K562 (cell line): ENCODE measurements around the gene PPOX. TPM values are rescaled to one million over a fixed set of nuclear protein-coding genes. Genes with fewer than 3 reads are reported as not detected.

Experiments used
- ATF7 ChIP-seq: fragments of 450-650 bp; IDR thresholded peaks from 2 replicates; pipeline ENCODE4 v1.7.1; 2014; ENCODE audit warnings: mild to moderate bottlenecking, moderate library complexity
- CBFB ChIP-seq: sonication (generic); formaldehyde crosslinking; IDR thresholded peaks from 2 replicates; pipeline ENCODE4 v1.4.0; 2020; ENCODE audit warnings: mild to moderate bottlenecking, missing genetic modification reagents
- CBX3 ChIP-seq, 2 experiments: IDR thresholded peaks; 1 replicate in 1 of 2; 2 replicates in 1 of 2; pipeline ENCODE4 v1.6.1; 2012; ENCODE audit warnings: inconsistent platforms in 2 of 2, low read length in 2 of 2, borderline replicate concordance in 1 of 2, control low read depth in 1 of 2
- KDM1A ChIP-seq, 2 experiments: fragments of 450-650 bp; IDR thresholded peaks; 2 replicates each; pipeline ENCODE4 v1.6.1; 2016; ENCODE audit warnings: mild to moderate bottlenecking in 2 of 2
- KLF16 ChIP-seq: IDR thresholded peaks from 2 replicates; pipeline ENCODE4 v1.6.1; 2016; ENCODE audit warnings: antibody characterized with exemption
- MEF2D ChIP-seq: conservative IDR thresholded peaks from 2 replicates; pipeline ENCODE4 v1.6.1; 2016; ENCODE audit warnings: low read depth, missing genetic modification characterization, missing compliant biosample characterization
- MITF ChIP-seq: IDR thresholded peaks from 2 replicates; pipeline ENCODE4 v1.6.1; 2014; ENCODE audit warnings: antibody characterized with exemption
- RCOR1 ChIP-seq, 2 experiments: IDR thresholded peaks; 2 replicates each; pipeline ENCODE4 v1.6.1; 2012; ENCODE audit warnings: low read depth in 2 of 2, low read length in 2 of 2, borderline replicate concordance in 1 of 2, improper control_type of control experiment in 1 of 2
- REST ChIP-seq, 2 experiments: fragments of 450-650 bp; formaldehyde crosslinking in 1 of 2; IDR thresholded peaks; 2 replicates each; pipeline versions ENCODE4 v1.4.0 to v1.6.1; 2014 to 2020; ENCODE audit warnings: mild to moderate bottlenecking in 2 of 2, borderline replicate concordance in 1 of 2, low read depth in 1 of 2
- SIN3A ChIP-seq, 2 experiments: fragments of 150-350 bp in 1 of 2; IDR thresholded peaks; 2 replicates each; pipeline ENCODE4 v1.6.1; 2011 to 2016; ENCODE audit warnings: borderline replicate concordance in 2 of 2, low read depth in 2 of 2, low read length in 2 of 2, mild to moderate bottlenecking in 2 of 2, moderate library complexity in 2 of 2; ENCODE audit not compliant: control insufficient read depth in 1 of 2
- VEZF1 ChIP-seq: fragments of 200-800 bp; sonication (Bioruptor generic); IDR thresholded peaks from 2 replicates; pipeline ENCODE4 v1.6.1; 2017; ENCODE audit warnings: missing genetic modification characterization, missing compliant biosample characterization
- ZBTB9 ChIP-seq: fragments of 450-650 bp; formaldehyde crosslinking; IDR thresholded peaks from 2 replicates; pipeline ENCODE4 v1.4.0; 2020; ENCODE audit warnings: mild to moderate bottlenecking, moderate library complexity
- polyA plus RNA-seq, 8 experiments: library from polyadenylated mRNA; depleted of rRNA in 4 of 8; stranded (reverse) in 5 of 8; unstranded in 3 of 8; fragments of >200 nt; fragmentation: Nextera tagmentation in 2 of 8; fragmentation: Illumina TruSeq in 1 of 8; extraction: Ambion mirVana in 2 of 8; extraction: Trizol in 1 of 8; gene quantifications; 2 replicates each; pipeline versions ENCODE4 v1.2.1 to v1.2.3, GENCODE V29; 2011 to 2014; ENCODE audit warnings: inconsistent platforms in 1 of 8, missing spikeins in 1 of 8
- total RNA-seq, 7 experiments: library from RNA; depleted of rRNA in 6 of 7; stranded (reverse); fragments of >200 nt in 6 of 7; fragmentation: Illumina TruSeq in 2 of 7; extraction: Trizol in 2 of 7; gene quantifications; 2 replicates each; pipeline versions ENCODE4 v1.2.1 to v1.2.3, GENCODE V29; 2011 to 2021; ENCODE audit warnings: low replicate concordance in 1 of 7

The PPOX gene
- total and polyA plus RNA-seq, 9 of the 15 experiments (the other 6 are each of a cell fraction or from before 2014, with no cell fraction given) = 17.0 to 57.1 (median 38.9) TPM

GRCh38 chr1:161209790-161210409 is 43.7 kb downstream of the PPOX start (continued):
- peak; percentile 87 for TF ChIP-seq REST (IDR thresholded peaks at IDR 0.05; ENCODE audit: borderline replicate concordance)
- no peak for TF ChIP-seq REST (CRISPR knock-in tag; IDR thresholded peaks at IDR 0.05; ENCODE audit: low read depth)
- no peak for TF ChIP-seq MEF2D (tag)
- TF ChIP-seq CBX3 (IDR thresholded peaks at IDR 0.05; ENCODE audit: borderline replicate concordance in 1 of 2, low read length in 2 of 2) = 0 out of 3 replicates have a peak, but pooled peaks of 1 of the 2 experiments have one; percentile 9
- 0 out of 2 replicates have a peak, but pooled peaks have one; percentile 30 for TF ChIP-seq KLF16
- no peak for TF ChIP-seq SIN3A (IDR thresholded peaks at IDR 0.05; ENCODE audit: borderline replicate concordance in 2 of 2, control insufficient read depth in 1 of 2, low read depth in 2 of 2, low read length in 2 of 2)
- peak in 1 of 2 experiments; percentile 30; a peak in 1 of 4 replicates for TF ChIP-seq KDM1A (IDR thresholded peaks at IDR 0.05)
- TF ChIP-seq MITF = no peak
- TF ChIP-seq ZBTB9 (CRISPR knock-in tag) = 0 out of 2 replicates have a peak, but pooled peaks have one; percentile 24
- TF ChIP-seq CBFB (CRISPR knock-in tag) = no peak
- TF ChIP-seq VEZF1 (CRISPR knock-in tag) = peak; percentile 63; the same call in 1 of the 2 replicates
- TF ChIP-seq ATF7 = peak; percentile 44; the same call in 1 of the 2 replicates
- TF ChIP-seq RCOR1 (IDR thresholded peaks at IDR 0.05; ENCODE audit: borderline replicate concordance in 1 of 2, low read depth in 2 of 2, low read length in 2 of 2) = peak in 1 of 2 experiments; percentile 49; a peak in 1 of 4 replicates
